Right kidney (tissue), 1 donor: ENCODE measurements around the gene PYDC1.
"Not testable (repeated sequence)": the region's sequence is repeated elsewhere in the genome, so short reads cannot be mapped to it uniquely, and the experiment has no call there.

Experiments used
- DNase-seq: peaks from one replicate; pipeline ENCODE4 v3.0.0-alpha.2; 2016

Gene PYDC1

DNA sequence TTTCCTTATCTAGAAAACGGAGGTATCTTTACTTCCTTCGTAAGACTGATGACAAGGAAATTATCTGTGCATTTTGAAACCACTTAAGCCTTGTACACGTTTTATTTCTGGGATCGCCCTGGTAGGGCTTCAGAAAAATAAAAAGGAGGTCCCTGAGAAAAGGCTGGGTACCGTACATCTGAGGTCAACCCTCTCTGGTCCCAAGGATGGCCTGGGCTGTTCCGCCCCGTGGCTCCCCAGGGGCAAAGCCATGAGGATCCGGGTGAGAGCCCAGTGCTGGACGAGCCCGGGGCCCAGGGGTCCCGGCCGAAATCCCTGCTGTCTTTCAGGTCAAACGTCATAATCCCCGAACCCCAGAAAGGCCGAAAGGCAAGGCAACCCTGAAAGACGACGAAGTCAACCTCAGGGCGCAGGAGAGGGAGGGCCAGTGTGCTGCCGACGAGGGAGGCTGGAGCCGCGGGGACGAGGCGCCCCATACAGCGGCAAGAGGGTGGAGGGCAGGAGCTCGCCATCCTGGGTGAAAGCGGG, 37.7 kb downstream of the PYDC1 start:
- DNase-seq, result no peak

DNA sequence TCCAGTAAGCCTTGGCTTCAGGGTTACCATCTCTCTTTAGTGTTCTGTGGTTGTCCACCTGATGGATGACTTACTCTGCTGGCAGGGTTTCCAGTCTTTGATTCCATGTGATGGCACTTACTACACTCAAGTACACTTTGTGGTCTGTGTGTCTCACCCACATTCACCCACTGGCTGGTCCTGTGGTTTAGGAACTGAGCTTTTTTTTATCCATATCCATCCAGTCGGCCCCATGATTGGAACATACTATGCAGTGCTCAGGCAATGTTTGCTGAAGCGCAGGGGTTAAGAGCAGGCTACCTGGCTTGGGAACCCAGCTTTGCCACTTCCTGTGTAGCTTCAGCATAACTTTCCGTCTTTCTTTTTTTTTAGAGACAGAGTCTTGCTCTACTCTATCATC, 39.8 kb downstream of the PYDC1 start:
- no peak for DNase-seq

DNA sequence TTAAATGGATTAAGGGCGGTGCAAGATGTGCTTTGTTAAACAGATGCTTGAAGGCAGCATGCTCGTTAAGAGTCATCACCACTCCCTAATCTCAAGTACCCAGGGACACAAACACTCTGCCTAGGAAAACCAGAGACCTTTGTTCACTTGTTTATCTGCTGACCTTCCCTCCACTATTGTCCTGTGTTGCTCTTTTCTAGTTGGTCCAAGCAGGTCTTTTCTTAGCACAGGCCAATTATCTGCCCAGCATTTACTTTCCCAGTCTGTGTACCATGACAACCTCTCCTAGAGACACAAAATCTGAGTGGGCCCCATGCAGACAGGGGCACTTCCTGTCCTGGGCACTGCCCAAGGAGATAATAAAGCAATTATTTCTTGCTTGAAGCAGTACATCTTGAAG, 46.9 kb downstream of the PYDC1 start:
- not testable (repeated sequence) for DNase-seq

DNA sequence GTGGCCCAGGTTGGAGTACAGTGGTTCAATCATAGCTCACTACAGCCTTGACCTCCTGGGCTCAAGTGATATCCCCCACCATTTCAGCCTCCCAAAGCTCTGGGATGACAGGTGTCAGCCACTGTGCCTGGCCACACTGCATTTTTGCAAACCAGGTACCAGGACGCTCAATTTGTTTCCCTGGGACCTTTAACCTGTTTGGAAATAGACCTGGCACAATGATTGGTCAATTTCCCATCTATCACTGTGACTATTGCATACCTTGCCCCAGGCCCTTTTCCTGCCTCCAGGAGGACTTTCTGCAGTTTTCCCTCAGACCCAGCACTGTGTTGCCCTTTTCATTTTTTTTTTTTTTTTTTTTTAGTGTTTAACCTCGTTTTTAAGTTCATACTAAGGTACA, 48.1 kb downstream of the PYDC1 start:
- DNase-seq, result no peak

- DNase-seq, result no peak
These were observed 49.6 kb downstream of the PYDC1 start for GRCh38 chr16:31167315-31167714.
